LHCN-M2 (cell line): ENCODE results near the gene DHCR24. TPM values are rescaled to one million over a fixed set of nuclear protein-coding genes. Genes with fewer than 3 reads are reported as not detected.
"Not testable (repeated sequence)": the region's sequence is repeated elsewhere in the genome, so short reads cannot be mapped to it uniquely, and the experiment has no call there.

Source experiments
- DNase-seq: peaks from one replicate; pipeline ENCODE4 v3.0.0-alpha.2; 2012; ENCODE audit warnings: low read depth
- total RNA-seq: library from RNA; depleted of rRNA; stranded (reverse); fragments of >200 nt; gene quantifications from 2 replicates; pipeline ENCODE4 v1.2.3, GENCODE V29; 2014

The DHCR24 gene
- total RNA-seq, 1 experiment from 2014 or later: 45.1 TPM

DNA sequence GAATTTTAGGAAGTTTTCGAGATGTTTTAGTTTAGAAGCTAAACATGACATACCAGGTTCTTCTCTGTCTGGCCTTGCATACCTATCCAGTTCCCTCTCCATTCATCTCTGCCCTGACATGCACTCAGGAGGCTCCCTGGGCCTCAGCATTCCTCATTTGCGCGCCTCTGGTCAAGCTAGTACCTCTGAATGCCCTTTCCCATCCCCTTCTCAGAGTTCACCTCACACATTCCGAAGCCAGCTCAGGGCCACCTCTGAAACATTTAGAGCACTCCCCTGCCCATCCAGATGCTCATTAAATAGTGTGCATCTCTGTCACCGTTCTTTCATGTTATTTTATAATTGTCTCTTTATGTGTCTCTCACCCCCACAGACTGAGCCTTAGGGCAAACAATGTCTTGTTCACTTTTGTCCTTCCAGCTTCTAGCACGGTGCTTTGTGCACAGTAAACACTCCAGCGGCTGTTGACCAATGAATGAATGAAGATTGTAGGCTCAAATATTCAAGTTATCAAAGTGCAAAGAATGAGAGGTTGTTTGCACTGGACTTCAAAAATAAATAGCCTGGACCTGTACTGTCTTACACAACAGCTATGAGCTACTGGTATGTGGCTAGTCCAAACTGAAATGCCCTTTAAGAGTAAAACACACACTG, 1.2 kb upstream of the DHCR24 start:
- DNase-seq: no peak

DNA sequence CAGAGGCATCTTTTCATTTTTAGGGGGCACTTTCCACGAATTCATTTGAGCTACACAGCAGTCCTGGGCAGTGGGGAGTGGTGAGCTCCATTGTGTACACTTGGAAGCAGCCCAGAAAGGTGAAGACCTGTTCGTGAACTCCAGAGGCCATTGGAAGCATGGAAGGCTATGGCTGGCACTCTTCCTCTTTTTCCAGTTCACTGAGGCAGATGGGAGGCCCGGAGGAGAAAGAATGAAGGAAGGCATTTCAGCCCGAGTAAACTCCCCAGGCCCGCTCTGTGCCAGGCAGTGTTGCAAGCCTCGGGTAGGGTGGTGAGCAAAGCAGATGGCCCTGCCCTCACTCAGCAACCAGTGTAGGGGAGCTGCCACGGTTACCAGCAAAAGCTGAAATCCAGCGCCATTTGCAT, 673 bp upstream of the DHCR24 start:
- no peak for DNase-seq

DNA sequence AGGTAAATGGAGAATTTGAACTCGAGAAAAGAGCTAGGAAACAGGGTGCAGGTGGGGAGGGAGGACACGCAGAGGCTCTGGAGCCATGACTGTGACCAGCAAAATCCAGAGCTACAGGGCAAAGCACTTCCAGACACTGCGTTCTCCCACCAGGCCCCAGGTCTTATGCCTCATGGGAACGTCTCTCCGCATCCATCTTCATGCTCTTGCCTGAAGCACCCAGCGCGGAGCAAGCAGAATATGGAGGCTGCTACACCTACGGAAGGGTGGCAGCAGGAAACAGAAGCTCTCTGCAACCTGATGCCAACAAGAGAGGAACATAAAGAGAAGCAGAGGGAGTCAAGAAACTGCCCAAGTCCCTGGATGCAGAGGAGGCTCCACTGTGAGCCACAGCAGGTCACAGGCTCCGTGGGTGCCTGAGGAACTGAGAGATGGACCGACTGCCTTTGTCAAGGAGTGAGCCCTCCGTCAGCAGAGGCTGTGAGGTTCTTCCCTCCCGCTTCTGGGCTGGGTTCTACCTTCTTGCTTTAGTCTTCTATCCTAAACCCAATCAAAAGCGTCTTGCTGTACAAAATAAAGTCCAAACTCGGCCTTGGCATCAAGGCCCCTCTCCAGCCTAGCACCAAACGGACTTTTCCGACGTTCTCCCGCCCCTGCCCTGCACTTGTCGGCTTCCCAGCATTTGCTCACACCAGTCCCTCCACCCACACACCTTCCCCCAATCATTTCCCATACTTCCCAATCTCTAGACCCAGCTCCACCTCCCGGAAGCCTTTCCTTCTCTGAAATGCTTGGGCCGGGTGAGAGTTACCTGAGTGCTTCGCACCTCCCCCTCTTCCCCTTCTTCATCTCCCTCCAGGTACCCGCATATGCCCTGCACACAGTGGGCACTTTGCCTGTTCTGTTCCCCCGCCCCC, 930 bp downstream of the DHCR24 start:
- DNase-seq: no peak

DNA sequence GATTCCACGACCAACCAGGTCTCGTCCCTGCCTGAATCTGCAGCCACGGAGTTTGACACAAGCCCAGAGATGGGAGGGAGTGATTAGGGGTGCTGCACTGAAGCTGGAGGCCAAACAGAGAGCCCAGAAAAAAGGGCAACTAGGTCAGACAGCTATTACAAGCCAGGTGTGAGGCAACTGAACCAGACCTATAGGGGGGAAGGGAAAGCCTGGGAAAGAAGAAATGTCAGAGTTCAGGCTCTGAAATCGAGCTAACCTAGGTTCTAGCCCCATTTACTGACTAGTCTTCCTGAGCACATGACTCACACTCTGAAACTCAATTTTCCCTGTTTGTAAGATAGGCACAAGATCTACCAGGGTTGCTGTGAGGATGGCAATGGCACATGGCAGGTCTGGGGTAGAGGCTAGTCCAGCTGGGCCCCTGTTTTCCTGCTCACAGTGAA, 1.7 kb downstream of the DHCR24 start:
- no peak for DNase-seq

DNA sequence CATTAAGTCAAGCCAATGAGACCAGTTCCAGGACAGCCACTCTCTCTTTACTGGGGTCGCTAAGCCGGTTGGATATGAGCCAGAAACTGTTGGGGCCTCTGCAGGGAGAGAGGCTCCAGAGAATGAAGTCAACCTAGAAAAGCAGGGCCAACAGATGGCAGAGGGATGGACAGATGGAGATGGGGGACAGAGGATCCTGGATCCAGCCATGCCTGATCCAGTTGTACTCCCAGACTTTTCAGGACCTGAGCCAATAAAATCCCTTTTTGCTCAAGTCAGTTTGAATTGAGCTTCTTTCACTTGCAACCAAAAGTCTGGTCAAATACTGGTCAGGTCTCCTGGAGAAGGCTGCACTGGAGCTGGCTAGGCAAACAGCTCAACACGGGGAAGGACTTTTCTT, 2.2 kb downstream of the DHCR24 start:
- no peak for DNase-seq

DNA sequence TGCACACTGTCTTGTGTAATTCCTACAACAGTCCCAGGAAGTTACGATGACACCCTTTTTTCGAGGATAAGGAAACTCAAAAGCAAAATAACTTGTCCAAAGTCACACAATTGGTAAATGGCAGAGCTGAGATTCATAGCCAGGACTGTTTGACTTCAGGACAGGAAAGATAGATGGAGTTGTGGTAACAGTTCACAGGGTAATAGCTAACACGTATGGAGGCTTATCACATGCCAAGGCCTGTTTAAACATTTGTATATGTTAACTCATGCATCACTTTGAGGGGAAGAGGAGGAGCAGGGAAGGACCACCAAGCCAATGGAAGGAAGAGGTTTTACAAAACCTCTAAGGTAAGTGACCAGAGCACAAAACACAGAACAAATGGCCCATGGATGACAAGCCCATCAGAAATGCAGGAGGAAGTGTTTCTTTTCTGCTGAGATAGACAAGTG, 2.8 kb downstream of the DHCR24 start:
- DNase-seq: no peak

DNA sequence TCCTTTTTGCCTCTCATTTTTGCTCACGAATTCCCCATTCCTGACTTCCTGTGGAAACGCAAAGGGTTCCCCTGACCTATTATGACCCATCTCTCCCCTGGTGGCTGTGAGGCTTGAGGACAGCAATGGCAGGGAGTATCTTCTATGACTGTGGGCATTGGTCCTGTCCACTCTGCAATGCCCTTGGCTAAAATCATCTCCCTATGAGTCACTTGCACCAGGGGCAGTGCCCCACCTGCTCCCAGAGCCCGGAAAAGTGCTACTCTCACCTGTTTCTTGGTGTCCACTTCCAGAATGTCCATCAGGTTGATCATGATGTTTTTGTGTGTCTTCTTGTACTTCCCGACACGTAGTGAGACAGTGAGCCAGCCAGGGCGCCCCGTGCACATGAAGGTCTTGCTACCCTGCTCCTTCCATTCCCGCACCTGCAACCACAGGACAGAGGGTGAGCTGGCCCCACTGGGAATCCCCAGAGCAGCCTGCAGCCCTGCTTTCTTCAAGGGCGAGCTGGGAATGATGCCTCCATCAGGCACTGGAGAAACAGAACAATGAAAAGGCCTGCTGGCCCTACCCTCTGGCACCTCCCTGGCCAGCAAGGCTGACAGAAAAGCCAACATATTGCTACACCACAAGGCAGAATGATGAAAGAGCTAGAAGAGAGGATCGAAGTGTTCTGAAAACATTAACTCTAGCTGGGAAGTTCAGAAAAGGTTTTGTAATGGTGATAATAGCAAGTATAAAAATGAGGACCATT, 3.5 kb downstream of the DHCR24 start:
- DNase-seq: no peak

DNA sequence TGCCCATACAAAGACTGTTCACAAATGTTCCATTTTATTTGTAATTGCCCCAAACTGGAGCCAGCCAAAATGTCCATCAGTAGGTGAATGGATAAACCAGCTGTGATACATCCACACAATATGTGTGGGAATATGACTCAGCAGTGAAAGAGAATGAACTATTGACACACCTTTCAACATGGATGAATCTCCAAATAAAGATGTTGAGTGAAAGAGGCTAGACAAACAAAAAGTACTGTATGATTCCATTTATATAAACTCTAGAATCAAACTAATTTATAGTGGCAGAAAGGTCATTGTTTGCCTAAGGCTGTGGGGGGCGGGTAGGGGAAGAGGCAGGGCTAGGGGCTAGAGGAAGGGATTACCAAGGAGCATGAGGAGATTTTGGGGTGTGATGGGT, 4.5 kb downstream of the DHCR24 start:
- no peak for DNase-seq

DNA sequence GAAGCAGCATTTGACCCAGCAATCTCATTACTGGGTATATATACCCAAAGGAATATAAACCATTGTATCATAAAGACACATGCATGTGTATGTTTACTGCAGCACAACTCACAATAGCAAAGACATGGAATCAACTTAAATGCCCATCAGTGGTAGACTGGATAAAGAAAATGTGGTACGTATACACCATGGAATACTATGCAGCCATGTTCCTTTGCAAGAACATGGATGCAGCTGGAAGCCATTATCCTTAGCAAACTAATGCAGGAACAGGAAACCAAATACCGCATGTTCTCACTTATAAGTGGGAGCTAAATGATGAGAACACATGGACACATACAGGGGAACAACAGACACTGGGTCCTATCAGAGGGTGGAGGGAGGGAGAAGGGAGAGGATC, 5.4 kb downstream of the DHCR24 start:
- DNase-seq: not testable (repeated sequence)

DNA sequence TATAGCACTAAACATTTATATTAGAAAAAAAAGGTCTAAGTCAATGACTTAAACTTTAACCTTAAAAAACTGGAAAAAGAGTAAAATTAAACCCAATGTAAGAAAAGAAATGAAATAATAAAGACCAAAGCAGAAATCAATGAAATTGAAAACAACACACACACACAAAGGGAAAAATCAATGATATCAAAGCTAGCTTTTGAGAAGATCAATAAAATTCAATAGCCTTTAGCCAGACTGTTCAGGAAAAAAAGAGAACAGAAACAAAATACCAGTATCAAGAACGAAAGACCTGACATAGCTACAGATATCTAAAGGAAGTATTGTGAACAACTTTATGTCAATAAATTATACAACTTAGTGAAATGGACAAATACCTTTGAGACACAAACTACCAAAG, 7.1 kb downstream of the DHCR24 start:
- no peak for DNase-seq

DNA sequence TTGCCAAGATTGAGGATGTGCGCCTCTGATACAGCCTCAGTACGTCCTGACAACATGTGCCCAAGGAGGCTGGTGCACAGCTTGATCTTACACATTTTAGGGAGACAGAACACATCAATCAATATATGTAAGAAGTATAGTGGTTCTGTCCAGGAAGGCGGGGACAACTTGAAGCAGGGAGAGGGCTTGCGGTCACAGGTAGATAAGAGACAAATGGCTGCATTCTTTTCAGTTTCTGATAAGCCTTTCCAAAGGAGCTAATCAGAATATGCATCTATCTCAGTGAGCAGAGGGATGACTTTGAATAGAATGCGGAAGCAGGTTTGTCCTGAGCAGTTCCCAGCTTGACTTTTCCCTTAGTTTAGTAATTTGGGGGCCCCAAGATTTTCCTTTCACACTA, 10.2 kb downstream of the DHCR24 start:
- no peak for DNase-seq

DNA sequence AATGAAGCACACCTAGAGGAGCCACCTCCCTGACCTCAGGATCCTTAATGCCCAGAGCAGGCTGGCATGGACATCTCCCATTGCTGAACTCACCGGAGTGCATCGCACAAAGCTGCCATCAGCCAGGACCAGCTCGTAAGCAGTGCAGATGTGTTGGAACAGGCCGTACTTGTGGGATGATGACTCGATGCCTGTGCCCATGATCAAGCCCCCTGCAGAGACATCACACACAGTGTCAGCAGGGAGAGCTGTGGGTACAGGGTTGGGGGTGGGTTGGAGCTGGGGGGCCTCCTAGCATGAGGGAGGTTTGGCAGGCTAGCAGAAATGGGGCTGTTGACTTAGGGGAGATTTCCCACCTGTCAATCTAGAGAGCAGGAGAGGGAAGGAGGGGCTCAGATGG, 12.0 kb downstream of the DHCR24 start:
- no peak for DNase-seq

DNA sequence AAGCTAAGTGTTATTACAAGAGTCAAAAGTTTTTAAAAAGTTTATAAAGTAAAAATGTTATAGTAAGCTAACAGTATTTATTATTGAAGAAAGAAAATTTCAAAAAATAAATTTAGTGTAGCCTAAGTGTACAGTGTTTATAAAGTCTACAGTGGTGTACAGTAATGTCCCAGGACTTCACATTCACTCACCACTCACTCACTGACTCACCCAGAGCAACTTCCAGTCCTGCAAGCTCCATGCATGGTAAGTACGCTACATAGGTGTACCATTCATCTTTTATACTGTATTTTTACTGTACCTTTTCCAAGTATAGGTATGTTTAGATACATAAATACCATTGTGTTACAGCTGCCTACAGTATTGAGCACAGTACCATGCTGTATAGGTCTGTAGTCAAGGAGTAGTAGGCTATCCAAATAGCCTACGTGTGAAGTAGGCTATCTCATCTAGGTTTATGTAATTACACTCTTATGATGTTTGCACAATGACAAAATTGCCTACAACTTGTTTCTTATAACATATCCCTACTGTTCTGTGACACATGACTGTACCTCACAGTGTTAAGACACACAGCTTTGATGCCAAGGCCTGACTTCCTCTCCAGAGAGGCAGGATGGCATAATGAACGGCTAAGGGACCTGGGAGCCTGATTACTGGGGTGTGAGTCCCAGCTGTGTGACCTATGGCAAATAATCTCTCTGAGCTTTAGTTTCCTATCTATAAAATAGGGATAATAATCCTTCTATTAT, 12.7 kb downstream of the DHCR24 start:
- no peak for DNase-seq

DNA sequence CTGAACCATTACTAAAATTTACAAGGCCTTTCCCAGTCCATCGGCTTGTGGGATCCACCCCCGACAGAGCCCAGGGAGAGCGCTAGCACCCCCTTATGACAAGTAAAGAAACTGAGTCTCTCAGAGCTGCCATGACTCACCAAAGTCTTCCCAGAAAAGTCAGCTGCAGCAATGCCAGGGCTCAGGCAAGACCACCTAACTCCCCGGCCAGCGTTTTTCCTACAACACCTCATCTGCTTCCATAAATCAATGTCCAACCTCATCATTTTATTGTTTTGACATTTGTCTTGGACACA, 15.0 kb downstream of the DHCR24 start:
- DNase-seq: no peak

DNA sequence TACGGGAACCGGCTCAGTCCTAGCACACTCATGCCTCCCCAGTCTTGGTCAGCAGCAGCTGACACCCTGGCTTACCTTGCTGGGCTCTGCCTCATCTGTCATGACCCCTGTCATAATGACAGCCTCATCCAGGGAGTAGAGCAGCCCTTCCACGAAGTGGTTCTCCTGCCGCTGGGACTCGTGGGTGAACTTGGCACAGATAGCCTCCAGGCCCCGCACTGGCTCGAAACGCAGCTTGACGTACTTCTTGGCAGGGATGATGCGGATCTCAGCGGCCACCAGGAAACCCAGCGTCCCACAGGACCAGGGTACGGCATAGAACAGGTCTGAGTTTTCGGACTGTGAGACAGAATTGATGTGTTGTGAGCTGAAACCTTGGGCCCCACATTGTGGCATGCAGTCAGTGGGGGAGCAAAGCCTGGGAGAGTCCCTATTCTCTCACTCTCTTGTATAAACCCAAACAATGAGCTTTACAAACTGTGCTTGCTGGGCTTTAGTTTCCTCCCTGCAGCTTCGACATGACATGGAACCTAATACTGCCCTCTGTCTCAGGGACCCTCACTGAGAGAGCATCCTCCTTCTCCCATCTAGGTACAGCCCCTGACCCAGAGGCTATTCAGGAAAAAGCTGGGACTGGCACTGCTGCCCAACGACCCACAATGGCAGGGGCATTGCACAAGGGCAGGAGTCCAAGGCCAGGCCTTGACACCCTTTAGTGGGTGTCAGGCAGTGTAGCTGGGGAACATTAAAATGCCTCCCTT, 15.5 kb downstream of the DHCR24 start:
- no peak for DNase-seq

DNA sequence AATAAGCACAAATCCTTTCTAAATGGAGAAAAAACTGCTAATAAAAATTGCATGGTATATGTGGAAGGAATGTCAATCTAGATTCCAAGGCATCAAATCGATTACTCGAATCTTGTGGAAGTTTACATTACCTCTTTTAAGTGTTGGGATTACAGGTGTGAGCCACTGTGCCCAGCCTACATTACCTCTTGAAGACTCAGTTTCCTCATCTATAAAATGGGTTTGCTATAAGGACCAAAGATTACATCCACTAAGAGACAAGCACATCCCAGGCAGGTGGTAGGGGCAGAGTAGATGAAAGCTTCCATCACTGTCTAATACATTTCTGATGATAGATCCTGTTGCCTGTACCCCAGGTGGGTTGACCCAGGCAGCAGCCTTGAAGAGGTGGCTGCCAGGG, 16.1 kb downstream of the DHCR24 start:
- DNase-seq: no peak

DNA sequence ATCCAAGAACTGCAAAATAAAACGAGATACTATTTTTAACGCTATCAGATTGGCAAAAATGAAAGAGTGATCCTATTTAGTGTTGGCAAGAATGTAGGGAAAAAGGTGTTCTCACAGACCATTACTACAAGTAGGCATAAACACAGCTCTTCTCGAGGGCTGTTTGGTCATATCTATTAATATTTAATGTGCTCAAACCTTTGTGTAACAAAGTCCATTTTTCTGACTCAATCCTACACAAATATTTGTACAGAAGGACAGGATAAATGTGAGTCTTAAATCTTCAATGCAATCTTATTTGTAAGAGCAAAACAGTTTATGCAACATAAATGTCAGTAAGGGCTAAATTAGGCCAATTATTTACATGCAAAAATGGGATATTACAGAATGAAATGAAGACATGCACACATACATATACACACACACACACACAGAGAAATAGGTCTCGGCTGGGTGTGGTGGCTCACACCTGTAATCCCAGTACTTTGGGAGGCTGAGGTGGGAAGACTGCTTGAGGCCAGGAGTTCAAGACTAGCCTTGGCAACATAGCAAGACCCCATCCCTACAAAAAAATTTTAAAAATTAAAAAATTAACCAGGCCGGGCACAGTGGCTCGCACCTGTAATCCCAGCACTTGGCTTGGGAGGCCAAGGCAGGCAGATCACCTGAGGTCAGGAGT, 17.7 kb downstream of the DHCR24 start:
- DNase-seq: no peak

DNA sequence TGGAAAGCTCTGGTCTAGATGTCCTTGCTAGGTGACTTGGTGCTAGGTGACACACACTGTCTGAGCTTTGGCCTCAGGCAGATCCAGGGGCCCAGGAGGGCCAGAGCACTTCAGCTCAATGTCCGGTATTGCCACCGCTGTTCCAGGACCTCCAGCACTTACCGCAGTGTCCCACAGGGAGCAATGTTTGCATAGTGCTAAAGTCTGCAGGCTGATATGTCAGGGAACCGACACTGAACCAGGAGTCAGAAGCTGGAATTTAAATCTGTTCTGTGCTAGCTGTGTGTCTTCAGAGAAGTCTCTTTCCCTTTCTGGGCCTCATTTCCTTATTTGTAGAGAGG, 19.3 kb downstream of the DHCR24 start:
- no peak for DNase-seq

DNA sequence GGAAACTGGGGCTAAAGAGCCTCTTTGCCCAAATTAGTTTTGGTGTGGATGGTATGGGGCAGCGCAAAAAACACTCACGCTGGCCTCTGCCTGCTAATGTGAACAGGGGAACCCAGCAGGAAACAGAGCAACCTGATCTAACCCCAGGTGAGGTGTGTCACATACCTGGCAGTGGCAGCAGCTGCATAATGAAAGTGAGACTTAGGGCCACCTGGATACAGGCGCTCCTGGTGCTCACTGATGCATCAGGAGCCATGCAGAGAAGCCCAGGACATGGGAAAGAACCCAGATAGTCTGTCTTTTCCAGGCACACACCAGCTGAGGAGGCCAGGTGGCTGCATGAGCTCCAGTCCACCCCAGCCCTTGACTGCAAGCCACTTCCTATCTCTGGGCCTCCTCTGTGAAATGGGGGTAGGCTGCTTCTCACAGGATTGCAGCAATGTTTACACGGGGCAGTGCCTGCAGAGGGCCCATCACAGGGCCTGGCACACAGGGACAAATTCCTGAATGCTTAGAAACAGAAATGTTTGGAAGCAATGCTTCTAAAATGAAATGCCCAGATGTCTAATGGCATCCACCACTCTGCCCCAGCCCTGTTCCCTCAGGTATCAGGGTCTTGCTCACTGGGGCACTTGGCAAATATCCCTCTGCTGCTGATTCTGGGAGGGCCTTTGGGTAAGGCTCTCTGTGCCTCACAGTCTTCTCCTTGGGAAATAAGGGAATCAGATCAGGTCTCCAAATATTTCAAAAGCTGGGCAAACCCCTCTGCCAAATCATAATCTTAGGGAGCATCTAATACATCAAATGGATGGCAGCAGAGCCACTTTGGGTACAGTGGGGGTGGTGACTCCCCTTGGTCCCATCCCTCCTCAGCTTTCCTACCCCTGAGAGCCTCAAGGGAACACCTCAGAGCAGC, 19.9 kb downstream of the DHCR24 start:
- DNase-seq: no peak
